DOHH2 (cell line): ENCODE measurements around the gene MACROD2.

Experiments used
- CTCF ChIP-seq: fragments of 200-600 bp; sonication (generic); IDR thresholded peaks from one replicate; pipeline ENCODE4 v1.5.1; 2014; ENCODE audit warnings: antibody characterized with exemption, mild to moderate bottlenecking, low read depth, low read length; ENCODE audit not compliant: poor library complexity, severe bottlenecking
- EZH2phosphoT487 ChIP-seq: fragments of 200-600 bp; sonication (generic); IDR thresholded peaks from 2 replicates; pipeline ENCODE4 v1.6.1; 2017; ENCODE audit warnings: borderline replicate concordance, mild to moderate bottlenecking, antibody characterized with exemption, low read length, moderate library complexity, mixed read lengths

GRCh38 chr20:15582146-15582760 is 1586.9 kb downstream of the MACROD2 start:
- TF ChIP-seq CTCF (no peak), EZH2phosphoT487 (no peak)
